HUES64 (cell line): Measurements from ENCODE around the gene SIX4. TPM values are rescaled to one million over a fixed set of nuclear protein-coding genes. Genes with fewer than 3 reads are reported as not detected.

ENCODE experiments used
- H3K27ac ChIP-seq: 2 replicates; pipeline ENCODE4 v1.7.0; 2013; ENCODE audit warnings: low read depth, low read length, inconsistent platforms
- H3K27me3 ChIP-seq: 2 replicates; pipeline ENCODE4 v1.6.1; 2013; ENCODE audit warnings: mild to moderate bottlenecking, low read length; ENCODE audit not compliant: insufficient read depth
- H3K36me3 ChIP-seq: 2 replicates; pipeline ENCODE4 v1.6.1; 2013; ENCODE audit warnings: mild to moderate bottlenecking, low read length; ENCODE audit not compliant: insufficient read depth
- H3K4me1 ChIP-seq: 2 replicates; pipeline ENCODE4 v1.6.1; 2013; ENCODE audit warnings: mild to moderate bottlenecking, low read length, moderate library complexity; ENCODE audit not compliant: insufficient read depth
- H3K4me3 ChIP-seq: 2 replicates; pipeline ENCODE4 v1.5.1; 2013; ENCODE audit warnings: mild to moderate bottlenecking, low read length, moderate library complexity
- H3K9ac ChIP-seq: 2 replicates; pipeline ENCODE4 v1.6.1; 2013; ENCODE audit warnings: mild to moderate bottlenecking, low read depth, low read length
- H3K9me3 ChIP-seq: 2 replicates; pipeline ENCODE4 v1.6.1; 2013; ENCODE audit warnings: low read depth, low read length; ENCODE audit not compliant: insufficient read depth
- WGBS: fragments of 150-250, 120-280 bp; methylation state at CpG from one replicate; pipeline ENCODE4 v1.1.7; 2013; ENCODE audit warnings: missing lambda C conversion rate; 5-methylcytosine and 5-hydroxymethylcytosine counted together
- polyA plus RNA-seq, 2 experiments: library from polyadenylated mRNA; stranded (reverse); fragments of 50-300 nt; gene quantifications; one replicate each; pipeline ENCODE4 v1.2.3, GENCODE V29; 2013

The SIX4 gene
- polyA plus RNA-seq (2013, experiment 1 of 2): 10.6 TPM
- 11.2 TPM for polyA plus RNA-seq (2013, experiment 2 of 2)

DNA sequence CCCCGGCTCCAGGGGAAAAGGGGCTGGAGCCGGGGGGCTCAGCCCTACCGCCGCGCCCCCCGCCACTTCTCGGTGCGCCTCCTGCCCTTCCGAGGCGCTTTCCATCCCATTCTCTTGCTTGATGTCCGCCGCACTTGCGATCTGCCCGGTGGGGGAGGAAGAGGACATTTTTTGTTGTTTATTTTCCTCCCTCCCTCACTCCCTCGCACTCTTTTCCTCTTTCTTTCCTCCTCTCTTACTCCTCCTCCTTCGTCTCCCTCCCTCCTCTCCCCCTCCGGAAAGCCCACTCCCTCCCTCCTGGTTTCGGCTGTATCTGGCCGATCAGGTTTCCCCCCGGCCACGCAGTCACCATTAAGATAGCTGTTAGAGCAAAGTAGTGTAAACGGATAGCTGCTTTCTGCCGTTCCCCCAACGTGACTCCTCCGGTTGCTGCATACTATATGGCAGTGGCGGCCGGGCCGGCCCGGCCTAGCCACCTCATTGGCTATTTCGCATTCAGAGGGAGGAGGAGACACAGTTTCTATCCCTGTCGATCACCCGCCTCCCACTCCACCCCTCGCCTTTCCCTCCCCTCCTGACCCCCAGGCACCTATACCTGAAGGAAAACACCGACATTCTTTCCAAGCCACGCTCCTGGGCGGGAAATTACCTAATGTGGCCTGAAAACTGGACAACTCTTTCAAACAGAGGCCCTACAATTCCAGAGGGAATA, at the start of gene SIX4:
TSS of gene SIX4 (minus strand) at position 445 of the 712 bp plus-strand sequence. CDS start at position 168, 277 bp downstream.
- H3K27ac ChIP-seq: peak within 1 kb of the TSS; percentile 57; the same call in 1 of the 2 replicates
- no peaks in the 10 kb centered on the region for H3K9me3 ChIP-seq
- peak within 1 kb of the TSS; percentile 88 for H3K4me3 ChIP-seq
- under 1% methylated on average over 33 of the region's 36 CpGs for WGBS
- peak within 1 kb of the TSS; percentile 89 for H3K9ac ChIP-seq
- H3K27me3 ChIP-seq: no peaks in the 10 kb centered on the region
- H3K36me3 ChIP-seq: peaks cover 12% of the 10 kb centered on the region
- H3K4me1 ChIP-seq: peaks cover 21% of the 10 kb centered on the region

DNA sequence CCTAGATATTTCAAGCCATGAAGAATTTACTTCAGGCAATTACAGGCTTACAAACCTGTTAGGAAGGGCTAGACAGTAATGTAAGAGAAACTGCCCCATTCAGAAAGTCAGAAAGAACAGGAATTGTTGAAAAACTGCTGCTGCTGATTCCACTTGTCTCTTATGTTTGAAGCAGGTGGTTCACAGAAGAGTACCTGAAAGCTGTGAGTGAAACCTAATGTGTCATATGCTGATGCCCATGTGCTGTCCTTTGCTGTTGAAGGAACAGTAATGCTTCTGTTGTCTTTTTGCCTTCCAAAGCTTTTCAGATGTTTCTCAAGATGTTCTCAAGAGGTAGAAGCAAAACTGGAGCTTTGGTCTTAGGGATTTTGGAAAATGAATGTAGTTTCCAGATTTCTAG, 49.4 kb upstream of the SIX4 start:
- Histone ChIP-seq H3K36me3 (no peaks in the 10 kb centered on the region), H3K4me3 (no peak overlapping the region), H3K27ac (no peak overlapping the region), H3K9ac (no peak overlapping the region), H3K27me3 (no peaks in the 10 kb centered on the region), H3K4me1 (no peaks in the 10 kb centered on the region), H3K9me3 (no peaks in the 10 kb centered on the region)

DNA sequence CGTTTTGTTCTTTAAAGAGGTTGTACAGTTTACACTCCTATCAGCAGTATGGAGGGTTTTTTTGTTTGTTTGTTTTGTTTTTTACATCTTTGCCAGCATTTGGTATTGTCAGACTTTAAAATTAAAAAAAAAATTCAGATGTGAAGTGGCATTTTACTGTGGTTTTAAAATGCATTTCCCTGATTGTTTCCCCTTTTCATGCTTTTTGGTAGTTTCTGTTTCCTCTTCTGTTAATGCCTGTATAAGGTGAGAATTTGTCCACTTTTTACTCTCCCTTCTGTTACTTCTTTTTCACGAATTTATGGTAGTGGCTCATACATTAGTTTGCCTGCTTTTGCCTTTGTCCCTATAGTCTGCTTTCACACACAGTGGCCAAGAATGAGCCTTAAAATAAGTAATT, 47.0 kb upstream of the SIX4 start:
- no peaks in the 10 kb centered on the region for H3K4me1 ChIP-seq
- no peak overlapping the region for H3K9ac ChIP-seq
- H3K27me3 ChIP-seq: no peaks in the 10 kb centered on the region
- WGBS: 38% methylated on average over 2 of the region's 2 CpGs
- no peaks in the 10 kb centered on the region for H3K36me3 ChIP-seq
- no peak overlapping the region for H3K4me3 ChIP-seq
- no peaks in the 10 kb centered on the region for H3K9me3 ChIP-seq
- no peak overlapping the region for H3K27ac ChIP-seq

DNA sequence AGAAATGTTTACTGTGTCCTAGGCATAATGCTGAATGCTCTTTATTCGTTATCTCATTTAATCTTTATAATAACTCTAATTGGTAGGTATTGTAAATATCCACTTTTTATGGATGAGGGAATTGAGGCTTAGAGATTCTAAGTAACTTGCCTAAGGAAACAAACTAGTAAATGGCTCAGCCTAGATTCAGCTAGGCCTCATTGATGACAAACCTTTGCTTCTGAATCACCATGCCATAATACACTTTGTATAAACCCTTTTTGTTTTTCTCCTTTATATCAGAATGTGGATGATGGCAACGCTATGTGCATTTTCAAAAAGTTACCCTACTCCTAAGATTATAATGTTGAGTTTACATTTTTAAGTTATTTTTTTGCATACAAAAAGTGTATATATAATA, 44.5 kb upstream of the SIX4 start:
- H3K9ac ChIP-seq: no peak overlapping the region
- no peaks in the 10 kb centered on the region for H3K9me3 ChIP-seq
- no peaks in the 10 kb centered on the region for H3K36me3 ChIP-seq
- H3K4me3 ChIP-seq: no peak overlapping the region
- no CpG with 5 or more reads among the region's 2 CpGs for WGBS
- H3K27me3 ChIP-seq: no peaks in the 10 kb centered on the region
- H3K27ac ChIP-seq: no peak overlapping the region
- peaks cover 9% of the 10 kb centered on the region; the same call in 1 of the 2 replicates for H3K4me1 ChIP-seq

DNA sequence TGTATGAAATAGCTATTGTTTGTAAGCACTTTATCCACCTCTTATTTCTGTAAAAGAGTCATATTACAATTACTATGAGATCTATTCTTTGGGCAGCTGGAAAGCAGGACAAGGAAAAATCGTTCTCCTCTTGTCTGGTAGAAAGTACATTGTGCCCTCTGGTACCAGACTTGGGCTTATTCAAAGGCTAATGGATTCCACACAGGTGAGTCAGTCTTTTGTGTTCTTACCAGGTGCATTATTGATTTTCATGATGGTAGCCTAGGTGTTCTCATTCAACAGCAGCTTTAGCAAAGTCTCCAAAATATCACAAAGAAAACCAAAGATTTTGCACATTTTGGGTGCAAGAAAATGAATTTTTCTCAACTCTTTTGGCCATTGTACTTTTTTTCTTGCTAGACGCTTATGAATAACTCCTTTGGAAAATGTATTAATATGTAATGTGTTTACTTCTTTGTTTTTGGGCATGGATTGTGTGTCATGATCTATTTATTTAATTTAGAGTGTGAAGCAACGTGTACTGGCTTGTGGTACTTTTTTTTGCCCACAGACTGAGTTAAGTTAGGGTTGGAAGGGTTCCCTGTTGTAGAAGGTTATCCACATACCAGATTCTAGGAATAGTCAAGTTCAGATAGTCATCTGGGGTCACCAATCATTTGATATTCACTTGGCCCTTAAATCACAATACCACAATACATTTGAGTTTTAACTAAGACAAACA, 36.7 kb upstream of the SIX4 start:
- peak overlapping the region; percentile 15; the same call in 1 of the 2 replicates for H3K4me3 ChIP-seq
- H3K9ac ChIP-seq: peak overlapping the region; percentile 64
- no peaks in the 10 kb centered on the region for H3K27me3 ChIP-seq
- 54% methylated on average over 3 of the region's 3 CpGs for WGBS
- no peaks in the 10 kb centered on the region for H3K36me3 ChIP-seq
- H3K4me1 ChIP-seq: peaks cover 74% of the 10 kb centered on the region
- H3K9me3 ChIP-seq: no peaks in the 10 kb centered on the region
- peak overlapping the region; percentile 82 for H3K27ac ChIP-seq

DNA sequence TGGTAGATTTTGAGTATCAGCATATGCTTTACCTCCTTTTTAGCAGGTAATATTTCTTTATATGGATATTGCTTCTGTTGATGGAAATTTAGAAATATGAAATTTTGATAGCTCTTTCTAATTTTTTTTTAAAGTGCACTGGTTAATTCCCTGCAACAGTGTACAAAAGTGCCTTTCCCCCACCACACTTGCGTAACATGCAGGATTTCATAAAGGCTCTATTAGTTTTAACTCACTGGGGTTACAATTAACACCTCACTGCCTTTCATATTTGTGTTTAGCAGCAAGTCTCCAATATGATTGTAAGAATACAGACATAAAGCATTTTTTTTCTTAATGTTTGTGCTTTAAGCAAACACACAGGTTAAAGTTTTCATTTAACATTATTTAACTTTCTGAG, 36.1 kb upstream of the SIX4 start:
- peak overlapping the region; percentile 63 for H3K9ac ChIP-seq
- WGBS: 100% methylated on average over 1 of the region's 1 CpG
- H3K27me3 ChIP-seq: no peaks in the 10 kb centered on the region
- H3K27ac ChIP-seq: peak overlapping the region; percentile 82
- H3K36me3 ChIP-seq: no peaks in the 10 kb centered on the region
- H3K4me3 ChIP-seq: peak overlapping the region; percentile 15; the same call in 1 of the 2 replicates
- H3K4me1 ChIP-seq: peaks cover 74% of the 10 kb centered on the region
- H3K9me3 ChIP-seq: no peaks in the 10 kb centered on the region

DNA sequence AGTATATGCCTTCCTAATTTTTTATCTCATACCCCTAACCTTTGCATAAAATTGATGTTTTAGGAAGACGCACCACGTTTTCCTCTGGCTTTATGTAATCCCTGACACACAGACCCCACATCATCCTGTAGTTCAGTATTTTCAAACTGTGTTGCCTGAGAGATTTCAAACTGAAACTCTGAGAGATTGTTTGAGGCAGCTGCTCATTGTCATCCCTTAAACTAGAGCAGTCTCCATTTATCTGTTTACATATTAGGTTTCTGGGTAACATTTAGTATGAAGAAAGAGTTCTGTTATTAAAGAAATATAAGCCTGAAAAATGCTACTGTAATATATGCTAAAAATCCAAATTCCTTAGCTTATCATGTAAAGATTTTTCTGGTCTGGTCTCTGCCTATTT, 34.7 kb upstream of the SIX4 start:
- Histone ChIP-seq H3K9me3 (no peaks in the 10 kb centered on the region), H3K27ac (peak overlapping the region; percentile 69), H3K36me3 (no peaks in the 10 kb centered on the region), H3K9ac (peak overlapping the region; percentile 6; the same call in 1 of the 2 replicates), H3K4me3 (no peak overlapping the region), H3K4me1 (peaks cover 68% of the 10 kb centered on the region), H3K27me3 (no peaks in the 10 kb centered on the region)
- WGBS: 69% methylated on average over 2 of the region's 2 CpGs

DNA sequence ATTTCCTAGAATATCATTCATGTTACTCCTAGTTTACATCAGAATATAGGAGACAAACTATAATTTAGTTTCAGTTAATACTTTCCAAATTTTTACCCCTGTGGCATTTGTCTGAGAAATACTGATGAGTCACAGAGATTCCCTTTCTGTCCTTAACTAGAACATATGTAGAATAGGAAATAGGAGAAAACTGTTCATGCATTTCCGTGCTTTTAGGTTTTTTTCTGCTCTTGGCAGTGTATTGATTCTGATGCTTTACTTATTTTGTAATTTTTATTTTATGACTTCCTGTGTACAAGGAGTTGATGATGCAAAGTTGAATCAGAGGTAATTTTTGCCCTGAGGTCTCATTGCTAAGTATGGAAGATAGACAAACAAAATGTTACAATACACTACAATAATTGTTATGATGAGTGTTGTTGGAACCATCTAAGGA, 33.4 kb upstream of the SIX4 start:
- H3K27ac ChIP-seq: no peak overlapping the region
- H3K9me3 ChIP-seq: no peaks in the 10 kb centered on the region
- no peak overlapping the region for H3K9ac ChIP-seq
- H3K4me3 ChIP-seq: no peak overlapping the region
- 80% methylated on average over 1 of the region's 1 CpG for WGBS
- no peaks in the 10 kb centered on the region for H3K27me3 ChIP-seq
- no peaks in the 10 kb centered on the region for H3K36me3 ChIP-seq
- H3K4me1 ChIP-seq: peaks cover 57% of the 10 kb centered on the region

DNA sequence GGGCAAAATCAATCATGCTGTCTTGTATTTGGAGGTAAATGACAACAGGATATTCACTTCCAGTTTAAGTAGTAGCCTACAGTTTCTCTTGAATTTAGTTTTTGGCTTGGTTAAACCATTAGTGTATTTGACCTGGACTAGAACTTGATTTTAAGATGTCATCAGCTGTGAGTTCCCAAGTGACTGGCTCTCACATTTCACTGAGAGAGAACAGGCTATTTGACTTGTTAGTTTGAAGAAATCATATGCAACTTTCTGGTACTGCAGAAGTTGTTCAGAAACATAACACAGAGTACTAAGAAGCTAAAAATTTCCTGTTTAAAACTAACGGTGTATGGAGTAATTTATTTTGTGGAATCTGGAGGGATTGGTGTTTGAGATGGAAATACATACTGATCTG, 32.7 kb upstream of the SIX4 start:
- no peak overlapping the region for H3K27ac ChIP-seq

DNA sequence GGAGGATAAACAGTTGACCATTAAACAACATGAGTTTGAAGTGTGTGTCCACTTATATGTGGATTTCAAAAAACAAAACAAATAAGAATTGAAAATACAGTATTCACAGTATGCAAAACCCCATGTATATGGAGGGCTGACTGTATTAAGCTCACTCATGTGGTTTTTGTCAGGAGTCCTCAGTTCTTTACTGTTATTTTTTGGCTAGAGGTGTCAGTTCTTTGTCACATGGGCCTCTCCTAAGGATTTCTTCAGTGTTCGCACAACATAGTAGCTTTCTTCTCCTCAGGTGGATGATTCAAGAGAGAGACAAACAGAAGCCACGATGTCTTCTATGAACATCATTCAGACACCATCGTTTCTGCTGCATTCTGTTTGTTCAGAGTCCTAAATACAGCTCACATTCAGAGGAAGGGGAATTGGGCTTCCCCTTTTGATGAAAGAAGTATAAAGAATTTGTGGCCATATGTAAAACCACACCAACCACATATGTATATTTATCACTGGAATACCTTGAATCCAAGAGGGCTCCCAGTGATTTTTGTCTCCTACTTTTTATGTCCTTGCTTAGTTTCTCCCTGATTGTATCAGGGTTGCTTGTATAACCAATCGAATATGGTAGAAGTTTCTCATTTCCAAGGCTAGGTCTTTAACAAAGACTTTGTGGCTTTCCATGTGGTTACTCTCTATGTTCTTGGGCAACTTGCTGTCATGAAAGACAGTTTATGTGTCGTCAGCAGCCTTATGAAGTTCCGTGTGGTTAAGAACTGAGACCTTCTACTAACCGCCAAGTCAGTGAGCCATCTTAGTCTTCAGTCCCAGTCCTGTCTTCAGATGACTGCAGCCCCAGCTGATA, 29.3 kb upstream of the SIX4 start:
- no peaks in the 10 kb centered on the region for H3K36me3 ChIP-seq
- no peak overlapping the region for H3K9ac ChIP-seq
- H3K27ac ChIP-seq: no peak overlapping the region
- H3K27me3 ChIP-seq: no peaks in the 10 kb centered on the region
- peaks cover 23% of the 10 kb centered on the region for H3K4me1 ChIP-seq
- 96% methylated on average over 7 of the region's 7 CpGs for WGBS
- no peak overlapping the region for H3K4me3 ChIP-seq
- no peaks in the 10 kb centered on the region for H3K9me3 ChIP-seq

More for the DNA sequence above, 32.7 kb upstream of the SIX4 start:
- H3K4me1 ChIP-seq: peaks cover 56% of the 10 kb centered on the region
- no CpG with 5 or more reads among the region's 1 CpG for WGBS
- H3K9me3 ChIP-seq: no peaks in the 10 kb centered on the region
- H3K9ac ChIP-seq: no peak overlapping the region
- H3K27me3 ChIP-seq: no peaks in the 10 kb centered on the region
- no peak overlapping the region for H3K4me3 ChIP-seq
- no peaks in the 10 kb centered on the region for H3K36me3 ChIP-seq

DNA sequence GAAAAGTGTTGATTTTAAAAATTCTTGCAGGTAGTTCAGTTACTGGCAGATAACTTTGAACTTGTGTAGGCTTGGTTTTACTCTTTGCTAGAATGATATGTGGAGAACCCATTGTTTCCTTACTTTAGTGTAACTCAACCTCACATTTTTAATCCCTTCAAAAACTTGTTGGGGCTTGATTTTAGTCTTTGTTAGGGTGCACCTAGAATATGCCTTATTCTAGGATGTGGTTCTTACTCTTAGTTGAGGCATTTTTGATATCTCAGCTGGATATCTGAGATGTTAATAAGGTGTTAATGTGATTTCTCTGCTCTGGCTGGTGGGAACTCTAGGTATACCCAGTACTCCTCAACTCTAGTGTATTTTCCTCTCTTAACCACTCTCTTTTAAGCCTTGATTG, 20.4 kb upstream of the SIX4 start:
- Histone ChIP-seq H3K9me3 (no peaks in the 10 kb centered on the region), H3K36me3 (no peaks in the 10 kb centered on the region), H3K27me3 (no peaks in the 10 kb centered on the region), H3K27ac (no peak overlapping the region), H3K4me1 (no peaks in the 10 kb centered on the region), H3K4me3 (no peak overlapping the region), H3K9ac (no peak overlapping the region)
